GM19099 (cell line): ENCODE results near the gene INTS1.

Source experiments
- POLR2A ChIP-seq: IDR thresholded peaks from 3 replicates; pipeline ENCODE4 v1.6.1; 2011; ENCODE audit warnings: low read depth; ENCODE audit not compliant: insufficient read length; ENCODE audit errors: extremely low read depth

Gene INTS1

DNA sequence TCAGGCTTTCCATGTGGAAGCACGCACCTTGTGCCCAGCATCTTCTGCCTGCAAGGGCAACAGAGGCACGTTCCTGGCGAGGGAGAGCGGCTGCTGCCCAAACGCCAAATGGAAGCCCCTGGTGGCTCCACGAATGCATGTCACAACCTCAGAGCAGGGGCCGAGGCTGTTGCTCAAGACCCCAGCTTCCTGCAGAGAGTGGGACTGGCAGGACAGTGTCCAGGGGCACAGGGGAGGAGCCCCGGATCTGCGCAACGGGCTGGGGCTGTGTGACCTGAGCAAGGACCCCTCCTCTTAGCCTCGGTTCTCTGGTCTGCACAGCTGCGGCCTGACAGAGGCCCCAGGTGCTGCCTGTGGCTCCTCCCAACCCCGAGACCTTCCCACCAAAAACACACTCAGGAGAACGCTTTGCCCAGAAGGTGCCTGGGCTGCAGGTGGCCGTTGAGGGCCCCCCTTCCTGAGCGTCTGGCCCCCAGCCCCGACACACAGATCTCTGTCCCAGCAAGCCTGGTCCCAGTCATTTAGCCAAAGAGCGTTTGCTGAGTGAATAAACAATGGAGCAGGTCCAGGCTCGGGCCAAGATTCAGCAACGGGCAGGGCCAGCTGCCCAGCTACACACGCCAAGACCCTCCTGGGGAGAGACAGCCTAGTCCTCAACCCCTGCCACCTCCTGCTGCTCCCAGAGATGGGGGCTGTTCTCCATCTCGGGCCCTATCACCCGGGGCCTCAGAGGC, 46.1 kb downstream of the INTS1 start:
- no peak for TF ChIP-seq POLR2A

DNA sequence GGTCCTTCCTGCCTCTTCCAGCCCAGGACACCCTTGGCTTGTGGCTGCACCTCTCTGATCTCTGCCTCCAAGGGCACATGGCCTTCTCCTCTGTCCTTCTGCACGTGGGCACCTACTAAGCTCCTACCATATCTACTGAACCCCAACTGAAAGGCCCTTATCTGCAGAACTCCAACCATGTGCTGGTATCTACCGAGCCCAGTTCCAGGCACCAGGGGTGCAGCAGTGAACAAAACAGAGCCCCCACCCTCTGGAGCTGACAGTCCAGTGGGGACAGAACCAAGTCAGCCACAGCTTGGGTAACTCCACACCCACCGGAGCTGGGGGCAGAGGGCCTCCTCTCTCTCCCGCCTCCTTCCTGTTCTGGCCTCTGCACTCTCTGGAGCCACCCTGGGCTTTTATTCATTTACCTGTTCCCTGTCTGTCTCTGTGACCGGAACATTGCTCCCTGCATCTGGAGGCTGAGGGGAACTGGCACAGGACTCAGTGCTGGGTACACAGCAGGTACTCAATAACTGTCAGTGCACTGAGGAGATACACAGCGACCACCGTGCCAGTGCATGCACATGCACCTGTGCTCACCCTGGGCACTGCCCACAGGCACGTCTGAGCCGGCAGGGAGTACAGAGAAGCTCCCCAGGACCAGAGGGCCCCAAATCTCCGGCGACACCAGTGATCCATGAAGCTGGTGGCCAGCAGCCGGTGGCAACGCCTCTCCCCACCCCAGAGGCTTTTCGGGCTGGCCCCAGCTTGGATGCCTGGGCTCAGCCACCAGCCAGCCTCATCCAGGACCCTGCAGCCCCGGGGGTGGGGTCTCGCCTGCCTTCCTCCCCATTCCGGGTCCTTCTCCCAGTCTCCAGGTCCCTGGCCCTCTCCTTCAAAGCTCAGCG, 46.9 kb downstream of the INTS1 start:
- no peak for TF ChIP-seq POLR2A

DNA sequence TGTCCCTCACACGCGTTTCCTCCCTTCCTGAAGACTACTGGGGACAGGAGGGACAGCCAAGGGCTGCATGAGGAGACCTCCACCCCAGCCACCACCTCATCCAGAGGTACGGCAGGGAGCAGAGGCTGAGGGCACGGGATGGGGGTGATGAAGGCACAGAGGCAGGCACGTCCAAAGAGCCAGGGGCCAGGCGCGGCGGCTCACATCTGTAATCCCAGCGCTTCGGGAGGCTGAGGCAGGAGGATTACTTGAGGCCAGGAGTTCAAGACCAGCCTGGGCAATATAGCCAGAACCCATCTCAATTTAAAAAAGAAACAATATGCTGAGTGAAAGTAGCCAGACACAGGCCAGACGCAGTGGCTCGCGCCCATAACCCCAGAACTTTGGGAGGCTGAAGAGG, 48.2 kb downstream of the INTS1 start:
- no peak for TF ChIP-seq POLR2A

DNA sequence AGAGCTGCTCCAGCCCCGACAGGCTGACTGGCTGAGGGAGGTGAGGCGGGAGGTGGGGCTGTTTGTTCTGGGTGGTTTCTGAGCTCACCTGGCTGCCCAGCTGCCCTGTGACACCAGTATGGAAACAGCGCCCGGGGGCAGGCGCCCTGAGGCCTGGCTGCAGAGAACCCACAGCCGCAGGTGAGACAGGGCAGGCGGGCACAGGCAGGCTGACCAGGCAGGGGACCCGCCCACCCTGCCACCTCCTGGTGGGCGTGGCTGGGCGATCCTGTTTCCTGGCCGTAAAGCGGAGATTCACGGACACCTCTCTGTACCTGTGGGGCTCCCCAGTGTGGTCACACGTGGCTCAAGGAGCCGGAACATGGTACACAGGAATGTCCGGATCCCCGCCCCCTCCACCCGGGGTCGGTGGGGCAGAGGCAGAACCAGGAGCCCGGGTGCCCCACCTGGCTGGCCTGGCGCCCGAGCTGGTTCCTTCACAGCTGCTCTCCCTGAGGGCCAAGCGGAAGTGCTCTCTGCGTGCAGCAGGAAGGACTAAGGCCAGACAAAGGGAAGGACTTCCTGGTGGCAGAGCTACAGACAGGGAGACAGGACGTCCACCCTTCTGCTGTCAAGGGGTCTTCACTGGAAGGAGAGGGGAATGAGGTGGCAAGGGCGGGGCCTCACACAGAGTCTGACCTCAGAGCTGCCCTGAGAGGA, 48.8 kb downstream of the INTS1 start:
- no peak for TF ChIP-seq POLR2A

DNA sequence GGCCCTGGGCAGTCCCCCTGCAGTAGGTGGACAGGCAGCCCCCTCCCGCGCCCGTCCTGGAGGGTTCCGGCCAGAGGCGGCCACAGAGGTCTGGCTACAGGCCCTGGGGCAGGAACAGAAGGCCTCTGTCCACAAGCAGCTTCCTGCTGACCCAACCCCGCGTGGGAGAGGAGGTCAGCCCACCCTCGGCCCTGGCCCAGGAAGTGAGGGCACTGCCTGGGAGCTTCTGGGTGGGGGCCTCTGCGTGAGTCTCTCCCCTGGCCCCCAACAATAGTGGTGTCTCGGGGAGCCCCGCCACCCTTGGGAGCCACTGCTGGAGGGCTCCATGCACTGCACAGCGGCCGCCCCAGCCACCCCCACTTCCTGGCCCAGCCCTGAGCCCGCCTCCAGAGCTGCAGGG, 49.6 kb downstream of the INTS1 start:
- no peak for TF ChIP-seq POLR2A

DNA sequence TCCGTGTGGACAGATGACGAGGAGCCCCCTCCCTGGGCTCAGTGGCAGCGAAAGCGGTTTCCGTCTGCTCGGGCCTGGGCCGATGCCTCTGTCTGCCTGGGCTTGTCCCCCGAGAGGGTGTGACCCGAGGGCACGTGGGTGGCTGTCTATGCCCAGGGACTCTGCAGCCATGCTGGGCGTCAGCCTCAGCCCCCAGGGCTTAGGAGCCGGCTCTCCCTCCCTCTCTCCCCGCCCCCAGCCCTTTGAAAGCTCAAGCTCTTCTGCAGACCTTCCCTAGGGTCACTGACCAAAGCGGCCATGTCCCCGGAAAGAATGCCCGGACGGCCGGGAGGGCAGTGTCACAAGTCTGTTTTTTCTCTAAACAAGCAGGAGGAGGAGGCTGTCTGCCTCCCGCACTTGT, 52.0 kb downstream of the INTS1 start:
- TF ChIP-seq POLR2A = no peak

DNA sequence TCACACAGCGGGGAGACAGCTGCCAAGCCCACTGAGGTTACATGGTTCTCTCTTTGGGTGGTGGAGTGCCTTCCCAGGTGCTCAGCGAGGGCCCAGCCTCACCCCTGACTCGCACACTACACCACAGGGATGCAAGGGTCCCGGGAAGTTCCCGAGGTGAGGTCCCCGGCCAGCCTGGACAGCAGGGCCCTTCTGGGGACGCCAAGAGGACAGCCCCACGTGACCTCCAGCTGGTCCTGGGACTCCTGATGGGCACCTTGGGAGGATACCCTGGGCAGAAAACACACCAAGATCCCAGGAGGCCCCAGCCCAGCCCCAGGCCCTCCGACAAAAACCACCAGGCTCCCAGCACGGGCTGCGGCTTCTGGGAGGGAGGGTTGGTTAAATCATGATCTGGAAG, 53.2 kb downstream of the INTS1 start:
- TF ChIP-seq POLR2A = no peak

DNA sequence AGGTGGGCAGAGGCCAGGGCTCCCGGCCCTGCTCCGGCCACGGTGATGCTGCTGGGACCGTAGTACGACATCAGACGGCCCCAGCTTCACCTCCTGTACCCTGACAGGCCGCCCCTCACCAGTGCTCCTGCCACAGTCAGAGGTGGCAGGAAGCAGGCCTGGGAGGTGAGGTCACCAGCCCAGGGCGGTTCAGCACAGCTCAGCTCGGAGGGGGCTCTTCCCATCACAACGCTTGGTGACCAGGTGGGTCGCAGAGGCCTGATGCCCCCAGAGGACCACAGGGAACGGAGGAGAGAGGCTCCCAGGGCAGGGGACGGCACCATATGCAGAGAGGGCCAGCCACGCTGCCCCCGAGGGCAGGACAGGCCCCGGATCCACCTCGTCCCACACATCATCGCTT, 53.8 kb downstream of the INTS1 start:
- no peak for TF ChIP-seq POLR2A

DNA sequence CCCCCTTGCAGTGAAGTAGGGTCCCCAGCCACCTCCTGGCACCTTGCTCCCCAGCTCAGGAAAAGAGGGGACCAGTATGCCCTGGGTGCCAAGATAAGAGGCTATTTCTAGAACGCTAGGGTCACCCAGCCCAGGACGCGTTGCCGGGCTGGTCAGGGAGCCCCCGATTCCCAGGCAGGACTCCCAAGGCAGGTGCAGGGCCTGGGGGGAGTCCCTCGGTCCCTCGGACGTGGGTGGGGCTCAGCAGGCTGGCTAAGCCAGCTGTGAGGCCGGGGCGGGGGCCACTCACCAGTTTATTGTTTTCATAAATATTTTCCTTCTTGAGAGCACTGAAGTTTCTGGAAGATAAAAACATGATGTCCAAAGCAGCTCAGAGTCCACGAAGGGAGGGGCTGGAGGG, 54.2 kb downstream of the INTS1 start:
- no peak for TF ChIP-seq POLR2A

DNA sequence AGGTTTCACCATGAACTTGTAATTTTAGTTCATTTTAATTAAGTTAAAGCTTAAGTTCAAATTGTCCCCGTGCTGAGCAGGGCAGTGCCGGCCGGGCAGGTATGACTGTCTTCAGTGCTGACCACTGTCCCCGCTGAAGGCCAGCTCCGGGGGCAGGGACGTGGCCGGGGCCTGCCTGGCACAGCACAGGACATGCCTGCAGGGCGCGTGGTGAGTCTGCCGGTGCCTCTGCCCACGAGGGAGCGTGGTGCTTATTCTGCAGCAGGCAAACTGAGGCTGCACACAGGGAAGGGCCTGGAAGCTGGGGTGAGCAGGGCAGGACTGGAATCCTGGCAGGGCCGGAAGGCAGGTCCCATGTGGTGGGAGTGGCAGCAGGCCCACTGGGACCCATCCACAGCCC, 54.7 kb downstream of the INTS1 start:
- TF ChIP-seq POLR2A = no peak

DNA sequence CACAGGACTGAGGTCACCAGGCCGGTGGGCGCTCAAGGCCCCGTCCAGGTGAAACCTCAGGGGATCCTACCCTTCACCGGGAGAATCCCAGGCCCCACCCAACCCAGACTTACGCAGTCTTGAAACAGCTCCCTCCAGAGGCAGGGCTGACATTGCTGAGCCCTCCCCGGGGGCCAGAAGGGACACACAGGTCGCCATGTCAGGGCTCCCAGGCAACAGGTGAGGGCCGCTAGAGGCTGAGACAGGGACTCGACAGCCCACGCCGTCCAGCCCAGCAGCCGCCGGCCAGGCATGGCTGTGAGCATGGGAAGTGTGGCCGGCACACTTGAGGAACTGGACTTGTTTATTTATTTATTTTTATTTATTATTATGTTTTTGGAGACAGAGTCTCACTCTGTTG, 55.2 kb downstream of the INTS1 start:
- TF ChIP-seq POLR2A = no peak

DNA sequence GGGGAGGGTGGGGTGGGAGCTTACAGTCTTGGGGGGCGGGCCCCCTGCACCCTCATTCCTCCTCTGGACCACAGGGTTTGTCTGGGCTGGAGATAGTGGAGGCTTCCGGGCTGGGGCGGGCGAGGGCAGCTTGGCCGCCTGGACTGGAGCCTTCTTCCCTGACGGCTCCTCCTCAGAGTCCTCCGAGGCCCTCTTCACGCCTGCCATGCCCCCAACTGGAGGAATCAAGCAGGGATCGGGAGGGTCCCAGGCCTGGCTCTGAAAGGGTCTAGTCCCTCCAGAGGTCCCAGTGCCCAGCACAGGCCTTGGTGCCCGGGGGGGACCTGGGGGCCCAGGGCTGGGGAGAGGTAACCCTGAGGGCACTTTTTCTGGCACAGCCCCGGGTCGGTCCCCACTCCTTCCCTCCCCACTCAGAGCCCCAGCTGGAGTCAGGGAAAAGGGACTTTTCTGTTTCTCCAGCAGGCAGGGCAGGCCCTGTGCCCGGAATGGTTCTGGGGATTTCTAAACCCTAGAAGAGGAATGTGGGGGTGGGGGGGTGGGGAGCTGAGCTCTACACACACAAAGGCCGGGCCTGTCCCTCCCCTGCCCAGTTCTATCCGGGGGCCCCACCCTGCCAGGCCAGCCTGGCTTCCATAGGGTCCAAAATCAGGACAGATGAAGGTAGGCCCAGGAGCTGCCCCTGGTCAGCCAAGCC, 56.5 kb downstream of the INTS1 start:
- no peak for TF ChIP-seq POLR2A

DNA sequence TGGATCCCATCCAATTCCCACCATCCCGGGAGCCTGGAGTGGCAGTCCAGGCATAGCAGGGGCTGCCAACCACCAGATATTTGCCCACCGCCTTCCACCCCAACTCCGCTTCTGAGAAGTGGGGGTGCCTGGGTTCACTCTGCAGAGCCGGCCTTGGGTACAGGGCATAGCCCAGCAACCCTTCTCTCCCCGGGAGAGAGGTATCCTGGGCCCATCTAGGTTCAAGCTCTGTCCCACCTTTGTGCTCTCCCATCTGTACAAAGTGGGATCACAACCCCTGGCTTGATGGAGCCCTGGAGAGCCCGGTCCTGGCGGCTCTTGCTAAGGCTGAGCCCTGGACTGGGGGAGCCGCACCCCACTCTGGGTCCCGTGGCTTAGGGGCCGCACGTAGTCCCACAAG, 57.1 kb downstream of the INTS1 start:
- no peak for TF ChIP-seq POLR2A

DNA sequence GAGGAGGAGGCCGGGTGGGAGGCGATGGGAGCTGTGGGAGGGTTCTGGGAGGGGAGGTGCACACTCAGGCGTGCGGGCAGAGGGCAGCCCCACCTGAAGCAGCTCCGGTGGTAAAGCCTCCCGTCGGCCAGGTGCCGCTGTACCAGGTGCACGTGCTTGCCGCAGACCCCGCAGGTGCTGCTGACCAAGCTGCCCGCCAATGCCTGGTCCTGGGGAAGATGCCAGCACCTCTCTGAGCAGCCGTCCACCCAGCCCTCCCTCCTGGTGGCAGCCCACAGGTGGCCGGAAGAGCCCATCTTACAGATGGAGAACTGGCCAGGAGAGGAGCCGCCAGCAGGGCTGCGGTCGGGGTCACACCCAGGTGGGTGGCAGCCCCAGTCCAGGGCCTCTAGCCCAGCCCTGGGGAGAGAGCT, 57.6 kb downstream of the INTS1 start:
- no peak for TF ChIP-seq POLR2A

DNA sequence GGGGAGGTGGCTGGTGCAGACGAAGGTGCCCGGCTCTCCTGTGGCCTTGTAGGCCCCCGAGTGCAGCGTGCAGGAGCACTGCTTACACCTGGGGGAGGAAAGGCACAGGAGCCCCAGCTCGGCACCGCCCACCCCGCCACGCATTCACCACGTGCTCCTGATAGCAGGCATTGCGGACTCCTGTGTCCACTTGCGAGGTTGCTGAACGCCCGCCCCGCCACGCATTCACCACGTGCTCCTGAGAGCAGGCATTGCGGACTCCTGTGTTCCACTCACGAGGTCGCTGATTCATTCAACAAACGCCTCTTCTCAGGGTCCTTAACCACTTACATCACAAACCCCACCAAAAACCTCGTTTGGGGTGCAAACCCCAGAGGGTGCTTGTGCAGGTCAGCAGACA, 58.8 kb downstream of the INTS1 start:
- no peak for TF ChIP-seq POLR2A
